Stimulated activated naive B cell treated with anti-CD40 and anti-IgM and Interleukin-4, amounts not matched to agents 10 μg/mL and 1 μg/mL and 100 μg/mL, for 72 hours (primary cell): ENCODE results near the gene OR52M1.
A peak's percentile ranks its signal among the peaks of the same experiment; 100 is the strongest.

ENCODE experiments used
- ATAC-seq, 2 donors: fragments of 150-1000 bp; cut with Tn5 transposase; replicated peaks; 2 replicates each; pipeline ENCODE4 v1.10.0; 2021; ENCODE audit warnings: moderate library complexity in 1 of 2
- DNase-seq: peaks from one replicate; pipeline ENCODE4 v3.0.0; 2021
- H3K27ac Mint-ChIP-seq: one replicate; pipeline ENCODE4 v1.8.0; 2022; ENCODE audit warnings: mild to moderate bottlenecking, mixed read lengths
- H3K27me3 Mint-ChIP-seq, 2 donors: one replicate each; pipeline ENCODE4 v1.8.0; 2022; ENCODE audit warnings: mixed read lengths in 2 of 2
- H3K36me3 Mint-ChIP-seq, 2 donors: one replicate each; pipeline ENCODE4 v1.8.0; 2022; ENCODE audit warnings: mixed read lengths in 2 of 2, mild to moderate bottlenecking in 1 of 2
- H3K4me1 Mint-ChIP-seq, 2 donors: one replicate each; pipeline ENCODE4 v1.8.0; 2022; ENCODE audit warnings: mixed read lengths in 2 of 2, mild to moderate bottlenecking in 1 of 2
- H3K4me3 Mint-ChIP-seq, 2 donors: one replicate each; pipeline ENCODE4 v1.8.0; 2022; ENCODE audit warnings: mild to moderate bottlenecking in 2 of 2, mixed read lengths in 2 of 2, moderate library complexity in 1 of 2
- H3K9me3 Mint-ChIP-seq, 2 donors: one replicate each; pipeline ENCODE4 v1.8.0; 2022; ENCODE audit warnings: mixed read lengths in 2 of 2, mild to moderate bottlenecking in 1 of 2

OR52M1 gene

GRCh38 chr11:4593739-4594138 lies 48.7 kb downstream of the OR52M1 start, which contains the start of gene OR52I1:
Gene OR52I1, plus strand, starts transcription at chr11:4594039. Its CDS starts 0 bp downstream, at chr11:4594039.
- no peak for DNase-seq
- Mint-ChIP-seq H3K36me3 (peaks cover 9 to 20% of the 10 kb centered on the region in 2 donors), H3K4me1 (no peaks in the 10 kb centered on the region), H3K27me3 (peaks cover 0 to under 1% of the 10 kb centered on the region in 2 donors), H3K4me3 (no peak within 1 kb of the TSS), H3K9me3 (no peaks in the 10 kb centered on the region), H3K27ac (peak within 1 kb of the TSS; percentile 67)
- no peak for ATAC-seq
